Sigmoid colon (tissue), 3 donors: ENCODE measurements around the gene MTX3.

ENCODE experiments used
- POLR2A ChIP-seq, 2 donors: fragments of 450-650 bp; IDR thresholded peaks; one replicate each; pipeline ENCODE4 v1.6.1; 2016; ENCODE audit warnings: antibody characterized with exemption in 2 of 2, mild to moderate bottlenecking in 2 of 2, moderate library complexity in 2 of 2
- TF ChIP-seq, protein P1 (sequence below), 4 experiments: fragments of 450-650 bp in 3 of 4; fragments of 200-600 bp in 1 of 4; IDR thresholded peaks; one replicate each; pipeline ENCODE4 v1.5.1; 2016 to 2019; ENCODE audit warnings: antibody characterized with exemption in 4 of 4, mild to moderate bottlenecking in 3 of 4, moderate library complexity in 2 of 4

- TF ChIP-seq, protein P1, sequence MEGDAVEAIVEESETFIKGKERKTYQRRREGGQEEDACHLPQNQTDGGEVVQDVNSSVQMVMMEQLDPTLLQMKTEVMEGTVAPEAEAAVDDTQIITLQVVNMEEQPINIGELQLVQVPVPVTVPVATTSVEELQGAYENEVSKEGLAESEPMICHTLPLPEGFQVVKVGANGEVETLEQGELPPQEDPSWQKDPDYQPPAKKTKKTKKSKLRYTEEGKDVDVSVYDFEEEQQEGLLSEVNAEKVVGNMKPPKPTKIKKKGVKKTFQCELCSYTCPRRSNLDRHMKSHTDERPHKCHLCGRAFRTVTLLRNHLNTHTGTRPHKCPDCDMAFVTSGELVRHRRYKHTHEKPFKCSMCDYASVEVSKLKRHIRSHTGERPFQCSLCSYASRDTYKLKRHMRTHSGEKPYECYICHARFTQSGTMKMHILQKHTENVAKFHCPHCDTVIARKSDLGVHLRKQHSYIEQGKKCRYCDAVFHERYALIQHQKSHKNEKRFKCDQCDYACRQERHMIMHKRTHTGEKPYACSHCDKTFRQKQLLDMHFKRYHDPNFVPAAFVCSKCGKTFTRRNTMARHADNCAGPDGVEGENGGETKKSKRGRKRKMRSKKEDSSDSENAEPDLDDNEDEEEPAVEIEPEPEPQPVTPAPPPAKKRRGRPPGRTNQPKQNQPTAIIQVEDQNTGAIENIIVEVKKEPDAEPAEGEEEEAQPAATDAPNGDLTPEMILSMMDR (IDR thresholded peaks at IDR 0.05), result no peak
- no peak for TF ChIP-seq POLR2A (IDR thresholded peaks at IDR 0.05)
These were observed 29.1 kb downstream of the MTX3 start for GRCh38 chr5:79961716-79962574.
